ENCODE measurements around the gene MGME1.
"Not testable (repeated sequence)": the region's sequence is repeated elsewhere in the genome, so short reads cannot be mapped to it uniquely, and the experiment has no call there.

The MGME1 gene

GRCh38 chr20:17998446-17998845 is 29.6 kb downstream of the MGME1 start:
- DNase-seq: no peak

- DNase-seq: no peak
Observed at GRCh38 chr20:17999566-17999965, 30.7 kb downstream of the MGME1 start.

- no peak for DNase-seq
Observed at GRCh38 chr20:18001131-18001921, 32.5 kb downstream of the MGME1 start.

GRCh38 chr20:18003897-18004296 is 35.1 kb downstream of the MGME1 start:
- DNase-seq: no peak

GRCh38 chr20:18004384-18005031 is 35.7 kb downstream of the MGME1 start:
- no peak for DNase-seq

GRCh38 chr20:18005170-18005989 is 36.6 kb downstream of the MGME1 start:
- no peak for DNase-seq

GRCh38 chr20:18005990-18006364 is 37.2 kb downstream of the MGME1 start:
- no peak for DNase-seq

- no peak for DNase-seq
Observed at GRCh38 chr20:18006684-18007083, 37.9 kb downstream of the MGME1 start.

GRCh38 chr20:18007534-18008292 is 38.9 kb downstream of the MGME1 start:
- no peak for DNase-seq

GRCh38 chr20:18009116-18009515 is 40.3 kb downstream of the MGME1 start:
- DNase-seq: no peak

GRCh38 chr20:18011482-18011881 is 42.7 kb downstream of the MGME1 start:
- DNase-seq: no peak

GRCh38 chr20:18011951-18012645 is 43.3 kb downstream of the MGME1 start:
- DNase-seq: no peak

- DNase-seq: no peak
Observed at GRCh38 chr20:18012901-18013300, 44.1 kb downstream of the MGME1 start.

- DNase-seq: no peak
Observed at GRCh38 chr20:18014411-18014810, 45.6 kb downstream of the MGME1 start.

- no peak for DNase-seq
Observed at GRCh38 chr20:18016772-18017171, 48.0 kb downstream of the MGME1 start.

GRCh38 chr20:18018100-18018499 is 49.3 kb downstream of the MGME1 start:
- DNase-seq: no peak

GRCh38 chr20:18019068-18019467 is 50.2 kb downstream of the MGME1 start:
- no peak for DNase-seq

GRCh38 chr20:18020931-18021330 is 52.1 kb downstream of the MGME1 start:
- no peak for DNase-seq

GRCh38 chr20:18024606-18025127 is 55.8 kb downstream of the MGME1 start:
- no peak for DNase-seq

GRCh38 chr20:18027011-18027410 is 58.2 kb downstream of the MGME1 start:
- DNase-seq: not testable (repeated sequence)

GRCh38 chr20:18030020-18030419 is 61.2 kb downstream of the MGME1 start:
- no peak for DNase-seq

- DNase-seq: no peak
Observed at GRCh38 chr20:18031050-18031449, 62.2 kb downstream of the MGME1 start.
